HG02588 (cell line): ENCODE data around the gene HPSE.
"Not testable (repeated sequence)": the region's sequence is repeated elsewhere in the genome, so short reads cannot be mapped to it uniquely, and the experiment has no call there.

Experiments used
- ATAC-seq: cut with Tn5 transposase; IDR thresholded peaks from one replicate; pipeline ENCODE4 v1.9.1; 2021; ENCODE audit warnings: mild to moderate bottlenecking, moderate library complexity; ENCODE audit not compliant: unreplicated experiment

Gene HPSE

GRCh38 chr4:83284193-83285054 lies 50.2 kb downstream of the HPSE start, which contains the start of gene COQ2:
Gene COQ2 (minus strand): TSS chr4:83284798. CDS start chr4:83284764, 34 bp downstream.
- peak; percentile 90 for ATAC-seq

- ATAC-seq = no peak
Observed at GRCh38 chr4:83283181-83283580, 51.5 kb downstream of the HPSE start.

DNA sequence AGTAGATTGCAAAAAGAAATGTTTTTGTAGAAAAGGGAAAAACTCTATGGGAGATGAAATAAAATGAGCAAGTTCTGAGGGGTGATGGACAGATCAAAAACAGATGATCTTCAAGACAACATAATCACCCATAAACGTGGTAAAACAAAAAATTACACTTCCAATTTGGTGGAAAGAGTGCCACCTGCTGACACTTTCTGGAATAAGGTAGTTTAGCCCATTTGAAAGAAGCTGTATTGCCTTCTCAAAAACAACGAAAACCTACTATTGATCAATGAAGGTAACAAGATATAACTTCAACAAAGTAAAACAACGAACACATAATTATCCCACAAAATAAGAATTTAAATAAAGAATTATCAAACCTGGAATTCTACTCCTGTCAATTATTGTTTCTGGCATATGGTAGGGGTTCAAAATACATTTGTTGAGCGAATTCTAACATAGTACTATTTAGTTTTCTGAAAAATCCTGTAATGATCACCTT lies 52.6 kb downstream of the HPSE start:
- no peak for ATAC-seq

- ATAC-seq = no peak
Observed at GRCh38 chr4:83281307-83281706, 53.3 kb downstream of the HPSE start.

DNA sequence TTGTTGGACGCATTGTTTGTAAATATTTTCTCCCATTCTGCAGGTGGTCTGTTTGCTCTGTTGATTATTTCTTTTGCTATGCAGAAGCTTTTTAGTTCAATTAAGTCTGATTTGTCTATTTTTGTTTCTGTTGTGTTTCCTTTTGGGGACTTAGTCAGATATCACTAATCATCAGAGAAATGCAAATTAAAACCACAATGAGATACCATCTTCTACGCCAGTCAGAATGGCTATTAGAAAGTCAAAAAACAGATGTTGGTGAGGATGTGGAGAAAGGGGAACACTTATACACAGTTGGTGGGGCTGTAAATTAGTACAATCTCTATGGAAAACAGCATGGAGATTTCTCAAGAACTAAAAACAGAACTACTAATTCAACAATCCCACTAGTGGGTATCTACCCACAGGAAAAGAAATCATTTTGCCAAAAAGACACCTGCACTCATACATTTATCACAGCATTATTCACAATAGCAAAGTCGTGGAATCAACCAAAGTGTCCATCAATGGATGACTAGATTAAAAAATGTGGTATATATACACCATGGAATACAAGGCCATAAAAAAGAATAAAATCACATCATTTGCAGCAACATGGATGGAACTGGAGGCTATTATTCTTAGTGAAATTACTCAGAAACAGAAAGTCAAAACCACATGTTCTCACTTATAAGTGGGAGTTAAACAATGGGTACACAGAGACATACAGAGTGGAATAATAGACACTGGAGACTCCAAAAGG lies 58.2 kb downstream of the HPSE start:
- peak; percentile 77 for ATAC-seq

GRCh38 chr4:83273926-83274325 lies 60.7 kb downstream of the HPSE start:
- not testable (repeated sequence) for ATAC-seq

- ATAC-seq = peak; percentile 83
Observed at GRCh38 chr4:83272900-83273299, 61.7 kb downstream of the HPSE start.

DNA sequence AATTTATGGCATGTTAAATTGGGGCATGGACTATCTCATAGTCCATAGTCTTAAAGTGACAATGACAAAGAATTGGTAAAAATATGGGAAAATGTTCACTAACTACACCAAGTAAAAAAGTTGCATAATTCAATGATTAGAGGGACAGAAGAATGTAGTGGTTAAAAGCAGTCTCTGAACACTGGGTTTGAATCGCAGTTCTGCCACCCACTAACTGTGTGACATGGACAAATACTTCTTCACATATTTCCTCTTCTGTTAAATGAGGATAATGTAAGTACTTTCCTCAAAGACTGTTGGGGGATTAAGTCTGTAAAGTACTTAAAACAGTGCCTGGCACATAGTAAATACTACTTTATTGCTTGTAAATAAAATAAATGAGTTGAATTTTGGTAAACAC lies 65.4 kb downstream of the HPSE start:
- no peak for ATAC-seq

DNA sequence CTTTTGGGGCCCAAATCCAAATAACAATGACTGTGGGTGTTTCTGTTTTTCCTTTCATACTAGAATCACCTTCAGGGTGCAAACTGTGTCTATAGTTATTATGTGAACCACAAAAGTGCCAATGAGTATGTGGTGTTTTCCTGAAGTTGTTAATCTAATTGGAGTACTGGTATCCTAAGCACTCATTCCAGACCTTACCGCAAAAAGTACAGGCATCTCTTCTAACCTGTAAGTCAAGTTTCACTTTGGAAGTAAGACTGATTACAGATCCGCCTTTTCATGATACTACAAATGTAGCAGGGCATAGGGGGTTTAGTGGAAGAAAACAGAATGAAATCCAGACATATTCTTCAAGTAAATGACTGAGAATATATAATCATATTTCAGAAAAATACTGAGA lies 66.2 kb downstream of the HPSE start:
- ATAC-seq = no peak

DNA sequence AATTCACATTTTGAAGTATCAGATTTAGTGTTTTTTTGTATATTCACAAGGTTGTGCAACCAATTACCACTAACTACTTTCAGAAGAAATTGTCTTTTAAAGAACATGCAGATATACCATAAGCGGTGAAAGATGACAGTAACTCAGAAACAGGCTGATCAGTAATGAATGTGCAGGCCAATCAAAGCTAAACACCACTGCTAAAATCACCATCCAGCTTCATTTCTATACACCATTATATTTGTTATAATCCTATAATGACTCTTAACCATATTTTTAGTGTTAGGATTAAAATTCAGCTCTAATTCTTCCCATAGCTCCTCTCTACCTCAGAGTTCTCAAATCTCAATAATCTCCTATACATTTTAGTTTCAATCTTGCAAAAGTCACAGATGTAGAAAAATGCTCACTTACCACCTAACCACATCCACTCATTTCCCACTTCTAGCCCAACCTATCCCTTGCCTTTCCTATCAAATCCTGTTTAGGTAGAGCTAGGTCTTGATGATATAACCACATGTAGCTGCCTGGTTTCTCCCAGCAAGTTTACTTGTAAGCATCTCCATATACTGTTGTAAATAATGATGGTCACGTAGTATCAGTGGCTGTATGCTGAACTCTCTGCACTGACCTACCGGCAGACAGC lies 66.7 kb downstream of the HPSE start:
- ATAC-seq = no peak

DNA sequence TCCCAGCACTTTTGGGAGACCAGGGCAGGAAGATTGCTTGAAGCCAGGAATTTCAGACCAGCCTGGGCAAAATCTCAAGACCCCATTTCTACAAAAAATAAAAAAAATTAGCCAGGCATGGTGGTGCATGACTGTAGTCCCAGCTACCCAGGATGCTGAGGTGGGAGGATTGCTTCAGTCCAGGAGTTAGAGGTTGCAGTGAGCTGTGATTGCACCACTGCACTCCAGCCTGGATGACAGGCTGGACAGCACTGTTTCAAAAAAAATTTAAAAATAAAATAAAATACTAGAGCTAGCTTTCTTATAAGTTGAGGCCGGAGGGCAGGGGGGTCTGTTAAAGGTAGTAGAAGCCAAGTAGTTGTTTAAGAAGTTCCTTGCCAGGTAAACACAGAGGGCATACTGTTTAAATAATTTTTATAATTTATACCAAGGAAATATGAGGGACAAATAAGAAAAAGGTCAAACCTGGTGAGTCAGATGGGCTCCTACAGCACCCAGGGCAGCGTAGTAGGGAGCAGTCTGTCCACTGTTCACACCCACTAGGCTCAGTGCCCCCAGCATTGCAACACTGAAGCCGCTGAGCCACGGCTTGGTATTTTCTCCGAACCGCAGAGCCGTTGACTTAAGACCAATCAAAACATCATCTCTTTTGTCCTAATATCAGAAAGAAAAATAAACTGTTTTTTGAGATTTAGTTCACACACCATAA lies 67.4 kb downstream of the HPSE start:
- ATAC-seq = no peak

- no peak for ATAC-seq
Observed at GRCh38 chr4:83266689-83267088, 68.0 kb downstream of the HPSE start.

DNA sequence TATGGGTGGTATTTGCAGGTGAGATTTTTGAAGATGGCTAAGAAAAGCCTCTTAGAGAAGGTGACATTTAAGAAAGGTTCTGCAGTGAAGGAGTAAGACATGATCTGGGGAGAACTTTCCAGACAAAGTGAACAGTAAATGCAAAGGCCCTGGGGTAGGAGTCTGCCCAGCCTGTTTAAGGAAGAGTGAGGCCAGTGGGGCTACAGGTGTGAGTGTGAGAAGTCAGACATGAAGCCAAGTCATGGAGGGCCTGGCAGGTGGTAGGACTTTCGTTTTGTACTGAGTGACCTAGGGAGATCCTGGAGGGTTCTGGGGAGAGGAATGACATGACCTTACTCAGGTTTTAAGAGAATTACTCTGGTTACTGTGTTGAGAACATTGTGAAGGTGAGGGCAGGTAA lies 71.5 kb downstream of the HPSE start:
- no peak for ATAC-seq

- no peak for ATAC-seq
Observed at GRCh38 chr4:83262682-83263081, 72.0 kb downstream of the HPSE start.

- ATAC-seq = no peak
Observed at GRCh38 chr4:83261307-83261706, 73.3 kb downstream of the HPSE start.

DNA sequence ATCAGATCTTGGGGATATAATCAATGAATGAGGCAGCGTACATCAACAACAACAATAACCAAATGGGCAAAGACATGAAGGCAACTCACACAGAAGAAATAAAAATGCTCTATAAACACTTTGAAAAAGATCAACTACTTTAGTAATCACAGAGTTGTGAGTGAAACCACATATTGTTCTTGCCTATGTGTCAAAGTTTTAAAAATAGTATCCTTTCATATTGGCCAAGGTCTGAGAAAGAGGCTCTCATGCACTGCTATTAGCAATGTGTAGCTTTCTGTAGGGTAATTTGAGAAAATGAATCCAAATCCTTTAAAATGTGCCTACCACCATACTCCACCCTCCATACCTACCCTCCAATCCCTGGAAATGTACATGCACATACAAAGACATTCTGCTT lies 75.1 kb downstream of the HPSE start:
- ATAC-seq = no peak

DNA sequence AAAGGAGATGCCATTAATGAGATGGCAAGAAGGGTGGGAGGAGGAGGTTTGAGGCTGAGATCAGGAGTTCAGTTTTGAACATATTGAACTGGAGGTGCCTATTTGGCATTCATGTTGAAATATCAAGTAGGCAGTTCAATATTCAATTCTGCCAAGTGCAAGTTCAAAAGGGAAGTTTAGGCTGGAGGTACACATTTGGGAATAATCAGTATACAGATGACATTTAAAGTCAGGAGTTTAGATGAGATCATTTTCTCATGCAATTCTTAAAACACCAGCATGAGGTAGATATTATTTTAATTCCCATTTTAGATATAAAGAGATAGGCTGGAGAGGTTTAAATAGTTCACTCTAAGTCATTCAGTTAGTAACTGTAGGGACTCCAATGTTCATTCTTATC lies 76.2 kb downstream of the HPSE start:
- ATAC-seq = no peak

DNA sequence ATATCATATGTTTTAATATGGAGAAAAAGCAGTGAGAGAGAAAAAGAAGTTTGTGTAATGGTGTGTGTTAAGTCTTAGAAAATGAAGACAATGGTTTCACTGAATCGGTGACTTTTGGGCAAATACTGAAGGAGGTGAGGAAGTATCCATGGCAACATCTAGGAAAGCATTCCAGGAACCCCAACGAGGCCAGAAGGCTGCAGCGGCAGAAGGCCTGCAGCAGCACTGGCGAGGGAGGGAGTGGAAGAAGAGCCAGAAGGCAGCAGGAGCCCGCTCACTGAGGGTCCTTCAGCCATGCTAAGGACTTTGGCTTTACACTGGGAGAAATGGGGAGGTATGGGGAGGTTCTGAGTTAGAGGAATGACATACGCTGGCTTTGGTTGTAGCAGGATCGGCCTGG lies 76.8 kb downstream of the HPSE start:
- no peak for ATAC-seq

DNA sequence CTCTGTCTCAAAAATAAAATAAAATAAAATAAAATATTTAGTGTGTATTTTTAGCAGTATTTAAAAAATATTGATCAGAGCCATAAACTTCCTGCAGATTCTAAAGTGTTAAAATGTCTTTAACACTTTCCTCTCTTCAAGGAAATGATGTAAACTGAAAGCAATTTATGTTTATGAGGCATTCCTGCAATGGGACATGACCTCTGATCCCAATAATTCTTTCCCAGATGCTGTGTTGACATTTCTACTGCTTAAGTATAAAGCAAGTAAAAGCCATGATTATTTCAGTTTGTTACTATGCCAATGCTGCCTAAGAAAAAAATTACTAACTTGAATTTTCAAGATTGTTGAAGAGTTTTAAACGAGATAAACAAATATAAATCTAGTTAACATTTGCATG lies 79.1 kb downstream of the HPSE start:
- no peak for ATAC-seq

DNA sequence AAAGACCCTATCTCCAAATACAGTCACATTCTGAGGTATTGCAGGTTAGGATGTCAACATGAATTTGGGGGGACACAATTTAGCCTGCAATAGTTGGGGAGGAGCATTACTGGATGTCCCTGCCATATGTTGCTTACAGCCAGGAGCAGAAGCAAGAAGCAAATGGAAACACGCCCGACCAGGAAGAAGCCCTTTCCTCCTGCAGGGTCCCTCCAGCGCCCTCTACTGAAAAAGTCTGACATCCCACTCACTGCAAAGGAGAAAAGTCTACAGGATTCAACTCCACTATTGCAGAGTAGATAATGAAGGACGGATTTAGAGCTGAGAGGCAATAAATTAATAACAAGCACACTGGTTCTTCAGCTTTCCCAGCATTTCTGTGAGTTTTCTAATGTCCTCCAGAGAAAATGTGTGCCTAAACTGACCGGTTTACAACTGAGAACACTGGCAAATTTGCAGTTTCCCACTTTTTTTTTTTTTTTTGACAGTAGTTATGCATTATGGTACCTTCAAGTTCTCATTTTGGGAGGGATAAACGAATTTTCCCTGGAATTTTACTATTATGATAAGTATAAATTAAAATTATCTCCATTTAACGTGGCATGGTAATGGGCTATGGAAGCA lies 81.8 kb downstream of the HPSE start:
- peak; percentile 69 for ATAC-seq
